ENCODE measurements around the gene ELFN2.

Gene ELFN2

DNA sequence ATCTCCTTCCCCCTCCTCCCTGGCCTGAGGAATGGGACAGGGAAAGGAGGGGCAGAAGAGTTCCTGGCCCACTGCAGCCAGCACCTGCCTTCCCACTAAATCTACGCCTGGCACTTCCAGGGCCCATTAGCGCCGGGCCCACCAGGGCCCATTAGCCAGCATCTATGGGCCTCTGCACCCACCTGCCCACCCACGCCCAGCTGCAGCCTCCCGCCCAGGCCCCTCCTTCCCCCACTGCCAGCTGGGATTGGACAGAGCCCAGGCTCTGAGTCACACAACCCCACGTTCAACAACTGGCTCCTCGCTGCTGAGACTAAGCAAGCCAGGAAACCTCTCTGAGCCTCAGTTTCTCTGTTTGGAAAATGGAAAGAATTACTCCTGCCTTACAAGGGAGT is 96.2 kb downstream of the ELFN2 start:
- TF ChIP-seq REST (IDR thresholded peaks at IDR 0.05; ENCODE audit: insufficient read depth in 1 of 2, low read depth in 2 of 2, low read length in 2 of 2) (no peak), POLR2AphosphoS5 (IDR thresholded peaks at IDR 0.05; ENCODE audit: low read depth, low read length) (no peak), TAF1 (IDR thresholded peaks at IDR 0.05; ENCODE audit: borderline replicate concordance, insufficient read depth, low read length) (no peak)

DNA sequence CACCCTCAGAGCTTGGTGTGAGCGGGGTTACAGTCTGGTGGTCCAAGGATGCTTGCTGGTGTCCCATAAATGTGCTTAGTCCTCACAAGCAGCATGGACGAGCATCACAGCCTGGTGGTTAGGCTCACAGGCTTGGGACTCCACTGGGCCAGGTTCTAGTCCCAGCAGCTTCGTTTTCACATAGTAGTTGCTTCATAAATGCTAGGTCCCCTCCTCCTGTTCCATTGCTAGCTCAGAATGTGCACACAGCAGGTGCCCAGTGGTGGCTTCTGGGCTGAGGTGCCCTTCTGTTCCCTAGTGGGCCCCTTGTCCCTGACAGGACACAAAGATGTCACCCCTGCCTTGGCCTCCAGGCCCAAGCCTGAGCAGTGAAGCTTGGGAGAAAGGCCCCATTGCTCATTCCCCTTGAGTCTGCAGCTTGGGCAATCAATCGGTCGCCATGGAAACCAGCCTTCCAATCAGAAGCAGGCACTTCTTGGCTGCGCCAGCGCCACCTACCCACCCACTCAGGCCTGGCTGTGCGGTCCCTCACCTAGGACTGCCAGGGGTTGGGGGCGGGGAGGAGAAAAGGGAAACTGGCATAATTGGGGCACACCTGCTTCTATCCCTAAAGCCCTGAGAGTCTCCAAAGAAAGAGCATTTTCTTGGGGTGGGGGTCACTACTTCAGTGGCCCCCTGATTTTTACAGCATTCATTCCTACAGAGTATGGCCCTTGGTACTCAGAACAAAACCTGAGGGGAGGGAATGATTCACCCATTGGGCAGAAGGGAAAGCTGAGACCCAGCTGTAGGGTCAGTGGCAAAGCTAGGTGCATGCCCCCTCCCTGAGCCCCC is 96.9 kb downstream of the ELFN2 start:
- no peak for TF ChIP-seq REST (IDR thresholded peaks at IDR 0.05; ENCODE audit: insufficient read depth in 1 of 2, low read depth in 2 of 2, low read length in 2 of 2)
- TF ChIP-seq POLR2AphosphoS5 (IDR thresholded peaks at IDR 0.05; ENCODE audit: low read depth, low read length): no peak
- no peak for TF ChIP-seq FOXP2 (optimal IDR thresholded peaks at IDR 0.05; ENCODE audit: borderline replicate concordance, extremely low read depth, extremely low read length, insufficient read depth)
- TF ChIP-seq TAF1 (IDR thresholded peaks at IDR 0.05; ENCODE audit: borderline replicate concordance, insufficient read depth, low read length): no peak
- no peak for TF ChIP-seq SIN3A (IDR thresholded peaks at IDR 0.05; ENCODE audit: borderline replicate concordance, insufficient read depth, low read length)

DNA sequence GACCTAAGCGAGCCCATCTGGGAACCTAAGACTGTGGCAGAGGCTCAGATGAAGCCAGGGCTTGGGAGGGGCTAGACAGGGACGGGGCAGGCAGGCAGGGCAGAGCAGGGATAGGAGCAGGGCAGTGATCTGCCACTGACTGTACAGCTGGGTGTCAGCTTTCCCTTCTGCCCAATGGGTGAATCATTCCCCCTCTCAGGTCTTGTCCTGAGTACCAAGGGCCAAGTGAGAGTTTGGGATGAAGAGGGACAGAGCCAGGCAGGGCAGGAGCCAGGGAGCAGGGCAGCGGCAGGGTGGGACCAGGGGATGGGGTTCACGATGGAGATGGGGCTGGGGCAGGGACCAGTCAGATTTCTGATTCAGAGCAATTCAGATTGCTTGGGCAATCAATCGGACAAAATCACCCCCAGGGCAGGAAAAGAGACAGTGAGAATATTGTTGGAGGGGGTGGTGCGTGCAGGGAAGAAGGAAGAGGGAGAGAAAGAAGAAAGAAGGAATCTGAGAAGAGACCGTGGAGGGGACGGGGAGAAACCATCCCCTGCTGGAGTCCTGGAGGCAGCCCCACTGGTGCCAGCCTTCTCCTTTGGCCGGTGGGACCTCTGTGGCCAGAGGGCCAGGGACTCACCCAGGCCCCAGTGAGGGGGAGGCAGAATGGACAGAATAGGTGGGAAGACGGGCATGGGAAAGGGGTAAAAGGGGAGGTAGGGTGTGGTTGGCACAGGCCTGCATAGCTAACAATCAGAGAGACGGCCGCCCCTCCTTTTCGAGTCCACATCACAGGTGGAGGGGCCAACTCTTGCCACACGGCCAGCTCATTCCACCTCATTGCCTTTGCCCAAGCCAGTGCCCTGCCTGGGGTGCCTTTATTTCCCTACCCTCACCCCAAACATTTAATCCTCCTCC is 97.8 kb downstream of the ELFN2 start:
- TF ChIP-seq REST (IDR thresholded peaks at IDR 0.05; ENCODE audit: insufficient read depth in 1 of 2, low read depth in 2 of 2, low read length in 2 of 2) (no peak), FOXP2 (optimal IDR thresholded peaks at IDR 0.05; ENCODE audit: borderline replicate concordance, extremely low read depth, extremely low read length, insufficient read depth) (no peak), SIN3A (IDR thresholded peaks at IDR 0.05; ENCODE audit: borderline replicate concordance, insufficient read depth, low read length) (no peak), POLR2AphosphoS5 (IDR thresholded peaks at IDR 0.05; ENCODE audit: low read depth, low read length) (no peak), TAF1 (IDR thresholded peaks at IDR 0.05; ENCODE audit: borderline replicate concordance, insufficient read depth, low read length) (no peak)

- TF ChIP-seq POLR2AphosphoS5 (IDR thresholded peaks at IDR 0.05; ENCODE audit: low read depth, low read length): no peak
- no peak for TF ChIP-seq FOXP2 (optimal IDR thresholded peaks at IDR 0.05; ENCODE audit: borderline replicate concordance, extremely low read depth, extremely low read length, insufficient read depth)
- TF ChIP-seq REST (IDR thresholded peaks at IDR 0.05; ENCODE audit: insufficient read depth in 1 of 2, low read depth in 2 of 2, low read length in 2 of 2): no peak
- TF ChIP-seq TAF1 (IDR thresholded peaks at IDR 0.05; ENCODE audit: borderline replicate concordance, insufficient read depth, low read length): no peak
- TF ChIP-seq SIN3A (IDR thresholded peaks at IDR 0.05; ENCODE audit: borderline replicate concordance, insufficient read depth, low read length): no peak
These were observed 99.3 kb downstream of the ELFN2 start for GRCh38 chr22:37328017-37328416.

All from PFSK-1 (cell line).